AG09309 (cell line): ENCODE data around the gene PI4KB.

Source experiments
- DNase-seq: peaks from one replicate; pipeline ENCODE4 v3.0.0-alpha.2; 2010; ENCODE audit warnings: low read depth
- H3K4me3 ChIP-seq: 2 replicates; pipeline ENCODE4 v1.5.1; 2011; ENCODE audit warnings: mild to moderate bottlenecking, low read depth, low read length, moderate library complexity; ENCODE audit not compliant: control insufficient read depth
- CTCF ChIP-seq: IDR thresholded peaks from 2 replicates; pipeline ENCODE4 v1.5.1; 2011; ENCODE audit warnings: mild to moderate bottlenecking, low read depth, low read length, inconsistent platforms; ENCODE audit not compliant: insufficient read depth, control insufficient read depth; ENCODE audit errors: missing control alignments

Gene PI4KB

DNA sequence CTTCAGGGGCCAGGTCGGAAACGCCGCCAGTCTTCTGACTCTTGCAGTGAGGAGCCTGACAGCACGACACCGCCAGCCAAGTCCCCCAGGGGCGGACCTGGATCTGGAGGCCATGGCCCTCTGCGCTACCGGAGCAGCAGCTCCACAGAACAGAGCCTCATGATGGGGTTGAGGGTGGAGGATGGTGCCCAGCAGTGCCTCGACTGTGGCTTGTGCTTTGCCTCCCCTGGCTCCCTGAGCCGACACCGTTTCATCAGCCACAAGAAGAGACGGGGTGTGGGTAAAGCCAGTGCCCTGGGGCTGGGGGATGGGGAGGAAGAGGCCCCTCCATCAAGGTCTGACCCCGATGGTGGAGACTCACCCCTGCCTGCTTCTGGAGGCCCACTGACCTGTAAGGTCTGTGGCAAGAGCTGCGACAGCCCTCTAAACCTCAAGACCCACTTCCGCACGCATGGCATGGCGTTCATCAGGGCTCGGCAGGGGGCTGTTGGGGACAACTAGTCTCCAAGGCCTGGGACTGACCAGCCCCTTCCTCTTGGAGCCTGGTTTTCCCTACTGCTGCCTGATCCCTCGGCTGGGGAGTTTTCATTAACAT is 36.4 kb downstream of the PI4KB start:
- H3K4me3 ChIP-seq, result no peak overlapping the region
- no peak for TF ChIP-seq CTCF
- no peak for DNase-seq

DNA sequence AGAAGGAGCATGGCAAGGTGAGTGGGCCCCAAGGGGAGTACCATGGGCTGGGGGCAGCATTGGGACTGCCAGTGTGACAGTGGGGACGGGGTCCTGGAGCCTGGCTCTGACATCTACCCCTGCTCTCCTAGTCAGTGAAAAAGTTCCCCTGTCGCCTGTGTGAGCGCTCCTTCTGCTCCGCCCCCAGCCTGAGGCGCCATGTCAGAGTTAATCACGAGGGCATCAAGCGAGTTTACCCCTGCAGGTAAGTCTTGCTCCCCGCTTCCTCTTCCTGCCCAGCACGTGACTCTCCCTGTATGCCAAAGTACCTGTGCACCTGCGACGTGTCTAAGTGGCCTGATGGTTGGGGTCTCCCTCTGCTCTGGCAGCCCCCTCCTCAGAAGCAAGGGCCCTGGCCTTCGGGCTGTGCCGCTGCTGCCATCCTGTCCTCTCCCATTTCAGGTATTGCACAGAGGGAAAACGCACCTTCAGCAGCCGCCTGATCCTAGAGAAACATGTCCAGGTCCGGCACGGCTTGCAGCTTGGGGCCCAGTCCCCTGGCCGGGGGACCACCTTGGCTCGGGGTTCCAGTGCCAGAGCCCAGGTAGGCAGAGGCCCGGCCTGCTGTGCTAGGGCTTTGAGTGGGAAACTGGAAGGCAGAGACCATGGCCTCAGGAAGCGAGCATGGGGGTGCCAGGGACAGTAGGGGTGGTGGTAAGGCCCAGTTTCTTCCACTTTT is 37.1 kb downstream of the PI4KB start:
- TF ChIP-seq CTCF, result no peak
- no peak overlapping the region for H3K4me3 ChIP-seq
- no peak for DNase-seq

DNA sequence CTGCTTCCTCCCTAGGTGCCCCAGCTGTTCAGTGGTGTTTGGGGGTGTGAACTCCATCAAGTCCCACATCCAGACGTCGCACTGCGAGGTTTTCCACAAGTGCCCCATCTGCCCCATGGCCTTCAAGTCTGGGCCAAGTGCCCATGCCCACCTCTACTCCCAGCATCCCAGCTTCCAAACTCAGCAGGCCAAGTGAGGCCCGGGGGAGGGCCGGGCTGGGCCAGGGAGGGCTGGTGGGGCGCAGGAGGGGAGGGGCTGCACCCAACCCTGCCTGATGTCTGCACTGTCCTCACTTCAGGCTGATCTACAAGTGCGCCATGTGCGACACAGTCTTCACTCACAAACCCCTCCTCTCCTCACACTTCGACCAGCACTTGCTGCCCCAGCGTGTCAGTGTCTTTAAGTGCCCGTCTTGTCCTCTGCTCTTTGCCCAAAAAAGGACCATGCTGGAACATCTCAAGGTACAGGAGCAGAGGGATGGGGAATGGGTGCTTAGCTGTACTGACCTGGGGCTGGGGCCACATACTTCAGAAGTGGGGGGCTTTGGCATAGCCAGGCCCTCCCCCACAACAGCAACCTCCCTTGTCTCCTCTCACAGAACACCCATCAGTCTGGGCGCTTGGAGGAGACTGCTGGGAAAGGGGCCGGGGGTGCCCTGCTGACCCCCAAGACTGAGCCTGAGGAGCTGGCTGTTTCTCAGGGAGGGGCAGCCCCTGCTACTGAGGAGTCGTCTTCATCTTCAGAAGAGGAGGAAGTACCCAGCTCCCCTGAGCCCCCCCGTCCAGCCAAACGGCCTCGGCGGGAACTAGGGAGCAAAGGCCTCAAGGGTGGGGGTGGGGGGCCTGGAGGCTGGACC is 37.9 kb downstream of the PI4KB start:
- DNase-seq, result no peak
- no peak for TF ChIP-seq CTCF
- H3K4me3 ChIP-seq, result no peak overlapping the region

DNA sequence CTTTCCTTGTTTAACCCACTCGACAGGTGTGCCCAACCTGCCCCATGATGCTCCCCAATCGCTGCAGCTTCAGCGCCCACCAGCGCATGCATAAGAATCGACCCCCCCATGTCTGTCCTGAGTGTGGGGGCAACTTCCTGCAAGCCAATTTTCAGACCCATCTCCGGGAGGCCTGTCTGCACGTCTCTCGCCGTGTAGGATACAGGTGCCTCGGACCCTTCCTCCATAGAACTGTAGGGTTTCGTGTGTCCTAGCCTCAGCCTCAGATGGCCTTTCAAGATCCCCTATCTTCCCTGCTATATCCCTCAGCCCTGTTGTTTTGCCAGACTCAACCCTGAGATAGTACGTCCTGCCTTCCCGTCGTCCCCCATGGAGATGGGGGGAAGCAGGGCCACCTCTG is 38.7 kb downstream of the PI4KB start:
- TF ChIP-seq CTCF, result no peak
- no peak for DNase-seq
- H3K4me3 ChIP-seq, result no peak overlapping the region

GRCh38 chr1:151287767-151288500 is 39.3 kb downstream of the PI4KB start:
- no peak for DNase-seq
- no peak for TF ChIP-seq CTCF

DNA sequence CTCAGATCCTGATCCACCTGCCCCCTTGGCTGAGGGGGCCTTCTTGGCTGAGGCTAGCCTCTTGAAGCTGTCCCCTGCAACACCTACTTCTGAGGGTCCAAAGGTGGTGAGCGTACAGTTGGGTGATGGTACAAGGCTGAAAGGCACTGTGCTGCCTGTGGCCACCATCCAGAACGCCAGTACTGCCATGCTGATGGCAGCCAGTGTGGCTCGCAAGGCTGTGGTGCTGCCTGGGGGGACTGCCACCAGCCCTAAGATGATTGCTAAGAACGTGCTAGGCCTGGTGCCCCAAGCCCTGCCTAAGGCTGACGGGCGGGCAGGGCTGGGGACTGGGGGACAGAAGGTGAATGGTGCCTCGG is 39.9 kb downstream of the PI4KB start:
- H3K4me3 ChIP-seq, result no peak overlapping the region
- DNase-seq, result no peak
- no peak for TF ChIP-seq CTCF

More at GRCh38 chr1:151287767-151288500, 39.3 kb downstream of the PI4KB start:
- no peak overlapping the region for H3K4me3 ChIP-seq
